IMR-90 (cell line): ENCODE data around the gene CITED4. TPM values are rescaled to one million over a fixed set of nuclear protein-coding genes. Genes with fewer than 3 reads are reported as not detected.
A peak's percentile ranks its signal among the peaks of the same experiment; 100 is the strongest.

ENCODE experiments used
- ATAC-seq: fragments of 200-7000 bp; cut with Tn5 transposase; 2 replicates; pipeline ENCODE4 v1.9.1; 2020; ENCODE audit warnings: low read depth, mild to moderate bottlenecking, moderate library complexity
- BruUV-seq: library from RNA; stranded (reverse); fragments of 400-500 nt; replicated peaks from 2 replicates; lab custom pipeline; 2021; lab: Mats Ljungman, UMichigan
- CTCF ChIA-PET: fragments of 300-600 bp; formaldehyde crosslinking; extraction: SDS; loops from one replicate; lab custom pipeline; 2021; ENCODE audit warnings: antibody characterized with exemption; lab: Yijun Ruan, JAX
- POLR2A ChIA-PET: fragments of 300-600 bp; sonication (Branson Sonifier 250); formaldehyde crosslinking; loops from one replicate; lab custom pipeline; 2022; ENCODE audit warnings: antibody characterized with exemption; ENCODE audit not compliant: unreplicated experiment; lab: Charles Lee
- DNase-seq: peaks from one replicate; pipeline ENCODE4 v3.0.0; 2013
- H2AFZ ChIP-seq: replicated peaks from 2 replicates; pipeline ENCODE3; 2013; ENCODE audit warnings: low read length, mild to moderate bottlenecking; ENCODE audit not compliant: poor library complexity
- H2AK5ac ChIP-seq: 2 replicates; pipeline ENCODE4 v1.6.1; 2013; ENCODE audit warnings: low read depth, low read length, inconsistent platforms
- H2AK9ac ChIP-seq: replicated peaks from 2 replicates; pipeline ENCODE3; 2013; ENCODE audit warnings: mild to moderate bottlenecking, low read depth, low read length, moderate library complexity; ENCODE audit not compliant: poor library complexity
- H2BK120ac ChIP-seq: 2 replicates; pipeline ENCODE4 v1.6.1; 2013; ENCODE audit warnings: low read depth, low read length, inconsistent platforms
- H2BK15ac ChIP-seq: 3 replicates; pipeline ENCODE4 v1.6.1; 2013; ENCODE audit warnings: low read depth, low read length, inconsistent platforms
- H2BK20ac ChIP-seq: 2 replicates; pipeline ENCODE4 v1.6.1; 2013; ENCODE audit warnings: low read depth, mild to moderate bottlenecking, inconsistent platforms, low read length, moderate library complexity
- H2BK5ac ChIP-seq: 2 replicates; pipeline ENCODE4 v1.6.1; 2013; ENCODE audit warnings: mild to moderate bottlenecking, low read depth, low read length, inconsistent platforms; ENCODE audit not compliant: poor library complexity, severe bottlenecking
- H3K14ac ChIP-seq: replicated peaks from 2 replicates; pipeline ENCODE4 v1.6.1; 2013; ENCODE audit warnings: low read depth, low read length, inconsistent platforms
- H3K18ac ChIP-seq: 2 replicates; pipeline ENCODE4 v1.6.1; 2013; ENCODE audit warnings: low read depth, low read length, control low read depth
- H3K23ac ChIP-seq: 2 replicates; pipeline ENCODE4 v1.6.1; 2013; ENCODE audit warnings: low read depth, low read length, inconsistent platforms
- H3K27ac ChIP-seq: 2 replicates; pipeline ENCODE4 v1.5.1; 2013; ENCODE audit warnings: mild to moderate bottlenecking, control low read depth, low read length; ENCODE audit not compliant: insufficient read depth
- H3K27me3 ChIP-seq: 2 replicates; pipeline ENCODE4 v1.6.1; 2013; ENCODE audit warnings: low read length; ENCODE audit not compliant: control insufficient read depth, insufficient read depth
- H3K36me3 ChIP-seq: 2 replicates; pipeline ENCODE4 v1.6.1; 2013; ENCODE audit warnings: low read length, mixed read lengths; ENCODE audit not compliant: control insufficient read depth, insufficient read depth
- H3K4ac ChIP-seq: 2 replicates; pipeline ENCODE4 v1.6.1; 2013; ENCODE audit warnings: low read depth, low read length, inconsistent platforms
- H3K4me1 ChIP-seq: 2 replicates; pipeline ENCODE4 v1.6.1; 2013; ENCODE audit warnings: low read length, mixed read lengths; ENCODE audit not compliant: control insufficient read depth, insufficient read depth
- H3K4me2 ChIP-seq: 2 replicates; pipeline ENCODE4 v1.6.1; 2013; ENCODE audit warnings: low read depth, mild to moderate bottlenecking, control low read depth, low read length, moderate library complexity
- H3K4me3 ChIP-seq: 2 replicates; pipeline ENCODE4 v1.5.1; 2013; ENCODE audit warnings: low read depth, mild to moderate bottlenecking, control low read depth, low read length, moderate library complexity; ENCODE audit not compliant: insufficient read depth
- H3K56ac ChIP-seq: 2 replicates; pipeline ENCODE4 v1.6.1; 2013; ENCODE audit warnings: low read length, inconsistent platforms; ENCODE audit not compliant: insufficient read depth; ENCODE audit errors: extremely low read depth
- H3K79me1 ChIP-seq, 2 experiments: 2 replicates each; pipeline ENCODE4 v1.6.1; 2013; ENCODE audit warnings: low read length in 2 of 2, inconsistent platforms in 1 of 2, low read depth in 1 of 2
- H3K9ac ChIP-seq: 2 replicates; pipeline ENCODE4 v1.6.1; 2013; ENCODE audit warnings: low read depth, low read length, control low read depth
- H3K9me1 ChIP-seq: 2 replicates; pipeline ENCODE4 v1.6.1; 2013; ENCODE audit warnings: low read length, inconsistent platforms; ENCODE audit not compliant: insufficient read depth
- H3K9me3 ChIP-seq: 2 replicates; pipeline ENCODE4 v1.6.1; 2013; ENCODE audit warnings: low read length; ENCODE audit not compliant: control insufficient read depth, insufficient read depth
- H4K20me1 ChIP-seq: 2 replicates; pipeline ENCODE4 v1.6.1; 2013; ENCODE audit warnings: low read length, inconsistent platforms; ENCODE audit not compliant: insufficient read depth
- H4K5ac ChIP-seq: 2 replicates; pipeline ENCODE4 v1.6.1; 2013; ENCODE audit warnings: mild to moderate bottlenecking, low read depth, low read length, control low read depth
- H4K8ac ChIP-seq, 2 experiments: 2 replicates each; pipeline ENCODE4 v1.6.1; 2013; ENCODE audit warnings: low read depth in 2 of 2, low read length in 2 of 2, control low read depth in 1 of 2, inconsistent platforms in 1 of 2
- H4K91ac ChIP-seq: 2 replicates; pipeline ENCODE4 v1.6.1; 2013; ENCODE audit warnings: low read depth, low read length, inconsistent platforms; ENCODE audit not compliant: insufficient read depth
- BHLHE40 ChIP-seq: fragments of 150-350 bp; IDR thresholded peaks from 2 replicates; pipeline ENCODE4 v1.6.1; 2016; ENCODE audit warnings: mild to moderate bottlenecking, low read depth, low read length
- CEBPB ChIP-seq: IDR thresholded peaks from 2 replicates; pipeline ENCODE4 v1.6.1; 2012; ENCODE audit warnings: low read depth, low read length, improper control_type of control experiment
- FOS ChIP-seq: fragments of 150-350 bp; IDR thresholded peaks from 2 replicates; pipeline ENCODE4 v1.6.1; 2016; ENCODE audit warnings: low read depth, low read length
- MAZ ChIP-seq: IDR thresholded peaks from 2 replicates; pipeline ENCODE4 v1.6.1; 2012; ENCODE audit warnings: low read depth, mild to moderate bottlenecking, low read length, improper control_type of control experiment, moderate library complexity, borderline replicate concordance
- MXI1 ChIP-seq: IDR thresholded peaks from 2 replicates; pipeline ENCODE4 v1.6.1; 2012; ENCODE audit warnings: low read depth, mild to moderate bottlenecking, low read length, moderate library complexity, borderline replicate concordance
- NFE2L2 ChIP-seq: fragments of 150-350 bp; IDR thresholded peaks from 2 replicates; pipeline ENCODE4 v1.6.1; 2016; ENCODE audit warnings: low read depth, mild to moderate bottlenecking, low read length
- POLR2A ChIP-seq: IDR thresholded peaks from 2 replicates; pipeline ENCODE4 v1.6.1; 2012; ENCODE audit warnings: mild to moderate bottlenecking, low read depth, low read length
- RAD21 ChIP-seq: IDR thresholded peaks from 2 replicates; pipeline ENCODE4 v1.6.1; 2012; ENCODE audit warnings: low read length, improper control_type of control experiment
- RCOR1 ChIP-seq: IDR thresholded peaks from 2 replicates; pipeline ENCODE4 v1.6.1; 2012; ENCODE audit warnings: mild to moderate bottlenecking, low read length, improper control_type of control experiment; ENCODE audit not compliant: insufficient replicate concordance
- RFX5 ChIP-seq: IDR thresholded peaks from 2 replicates; pipeline ENCODE4 v1.8.0; 2012; ENCODE audit warnings: low read depth, mild to moderate bottlenecking, low read length, moderate library complexity
- WGBS, 2 experiments: methylation state at CpG; one replicate each; pipeline versions ENCODE4 v1.1.5 to v1.1.7; 2013; ENCODE audit warnings: missing lambda C conversion rate in 2 of 2; ENCODE audit not compliant: insufficient read length in 1 of 2; ENCODE audit errors: extremely low coverage in 2 of 2; 5-methylcytosine and 5-hydroxymethylcytosine counted together
- dilution Hi-C: fragments of 300-500 bp; cut with HindIII; formaldehyde crosslinking; loops from one replicate; pipeline ENCODE4 v1.14.3; 2018; ENCODE audit warnings: low sequenced_read_pairs; ENCODE audit not compliant: unreplicated experiment
- in situ Hi-C: fragments of 300-500 bp; cut with MboI; formaldehyde crosslinking; loops from 3 replicates; pipeline ENCODE4 v1.14.3; 2019; ENCODE audit warnings: low sequenced_read_pairs, inconsistent platforms, mixed read lengths
- intact Hi-C: fragments of 100-400 bp; cut with micrococcal nuclease; formaldehyde crosslinking; loops from 2 replicates; pipeline ENCODE4 v1.10.0; 2022
- polyA plus RNA-seq, 3 experiments: library from polyadenylated mRNA; depleted of rRNA; stranded (reverse); fragments of >200 nt; gene quantifications; 2 replicates each; pipeline ENCODE4 v1.2.3, GENCODE V29; 2012; ENCODE audit warnings: low replicate concordance in 1 of 3
- total RNA-seq: library from RNA; depleted of rRNA; stranded (reverse); fragments of >200 nt; gene quantifications from 2 replicates; pipeline ENCODE4 v1.2.3, GENCODE V29; 2012
- TF ChIP-seq, protein P1 (sequence below): fragments of 150-350 bp; IDR thresholded peaks from 2 replicates; pipeline ENCODE4 v1.6.1; 2017; ENCODE audit warnings: mild to moderate bottlenecking, antibody characterized with exemption, low read length, low read depth
- TF ChIP-seq, protein P2 (sequence below): fragments of 150-350 bp; IDR thresholded peaks from 2 replicates; pipeline ENCODE4 v1.6.1; 2016; ENCODE audit warnings: low read depth, mild to moderate bottlenecking, low read length, moderate library complexity, borderline replicate concordance

CITED4 gene
- total and polyA plus RNA-seq, 2 of the 4 experiments (the other 2 are of a cell fraction) = under 0.01 to 1.6 TPM

DNA sequence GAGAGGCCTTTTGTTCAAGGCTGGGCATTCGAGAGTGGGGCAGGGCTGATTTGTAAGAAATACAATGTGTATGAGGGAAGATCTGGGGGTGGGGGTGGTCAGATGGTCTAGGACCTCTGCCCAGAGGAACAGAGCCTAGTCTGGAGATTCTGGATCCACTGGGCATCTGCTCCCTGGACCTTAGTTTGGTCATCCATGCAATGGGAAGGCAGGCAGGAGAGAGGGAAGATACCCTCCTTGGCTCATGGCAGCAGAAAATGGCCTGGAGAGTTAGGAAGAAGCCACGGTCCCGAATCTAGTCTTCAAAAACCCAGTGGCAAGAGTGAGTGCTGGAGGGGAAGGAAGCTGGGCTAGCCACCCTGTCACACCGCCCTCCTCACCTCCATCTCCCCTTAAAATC, 38.8 kb downstream of the CITED4 start:
- H2BK15ac ChIP-seq = no peak overlapping the region; the same call in 2 of the 3 replicates
- no peak overlapping the region for H4K5ac ChIP-seq
- H3K9me3 ChIP-seq = no peaks in the 10 kb centered on the region
- no CpG with 5 or more reads among the region's 4 CpGs for WGBS, 2 experiments
- peaks cover 16% of the 10 kb centered on the region for H3K27me3 ChIP-seq
- no peak overlapping the region for H2AK9ac ChIP-seq
- POLR2A ChIA-PET = no interaction called here
- peaks cover 14% of the 10 kb centered on the region for H3K4me1 ChIP-seq
- H4K91ac ChIP-seq = 0 out of 2 replicates have a peak overlapping the region, but pooled peaks have one; percentile 41
- no peak overlapping the region for H3K18ac ChIP-seq
- no peak overlapping the region for H3K9ac ChIP-seq
- H3K56ac ChIP-seq = no peak overlapping the region
- no peak overlapping the region for H2BK120ac ChIP-seq
- no TSS peak for BruUV-seq
- H4K8ac ChIP-seq = 0 out of 4 replicates have a peak overlapping the region, but pooled peaks of 1 of the 2 experiments have one; percentile 28
- DNase-seq (no peak), ATAC-seq (no peak)
- H3K9me1 ChIP-seq = peaks cover 16% of the 10 kb centered on the region
- H3K4me2 ChIP-seq = no peak overlapping the region
- intact Hi-C loops = no loop called here
- no peaks in the 10 kb centered on the region for H4K20me1 ChIP-seq
- peak overlapping the region; percentile 54; the same call in 1 of the 2 replicates for H2AK5ac ChIP-seq
- in situ Hi-C loops = no loop called here
- H3K14ac ChIP-seq = 0 out of 2 replicates have a peak overlapping the region, but pooled peaks have one; percentile 54
- no peak overlapping the region for H3K4me3 ChIP-seq
- no peak overlapping the region for H2BK5ac ChIP-seq
- H3K27ac ChIP-seq = no peak overlapping the region
- no peak overlapping the region for H2BK20ac ChIP-seq
- H3K23ac ChIP-seq = no peak overlapping the region
- no peaks in the 10 kb centered on the region for H3K36me3 ChIP-seq
- no peaks in the 10 kb centered on the region for H3K79me1 ChIP-seq
- peak overlapping the region; percentile 54 for H2AFZ ChIP-seq
- peak overlapping the region; percentile 46; the same call in 1 of the 2 replicates for H3K4ac ChIP-seq
- TF ChIP-seq NFE2L2 (no peak), MAZ (no peak), RFX5 (no peak), MXI1 (no peak), BHLHE40 (no peak), RAD21 (no peak), POLR2A (no peak), RCOR1 (no peak), CEBPB (no peak), FOS (no peak)
- TF ChIP-seq, protein P1, sequence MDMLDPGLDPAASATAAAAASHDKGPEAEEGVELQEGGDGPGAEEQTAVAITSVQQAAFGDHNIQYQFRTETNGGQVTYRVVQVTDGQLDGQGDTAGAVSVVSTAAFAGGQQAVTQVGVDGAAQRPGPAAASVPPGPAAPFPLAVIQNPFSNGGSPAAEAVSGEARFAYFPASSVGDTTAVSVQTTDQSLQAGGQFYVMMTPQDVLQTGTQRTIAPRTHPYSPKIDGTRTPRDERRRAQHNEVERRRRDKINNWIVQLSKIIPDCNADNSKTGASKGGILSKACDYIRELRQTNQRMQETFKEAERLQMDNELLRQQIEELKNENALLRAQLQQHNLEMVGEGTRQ = no peak
- TF ChIP-seq, protein P2, sequence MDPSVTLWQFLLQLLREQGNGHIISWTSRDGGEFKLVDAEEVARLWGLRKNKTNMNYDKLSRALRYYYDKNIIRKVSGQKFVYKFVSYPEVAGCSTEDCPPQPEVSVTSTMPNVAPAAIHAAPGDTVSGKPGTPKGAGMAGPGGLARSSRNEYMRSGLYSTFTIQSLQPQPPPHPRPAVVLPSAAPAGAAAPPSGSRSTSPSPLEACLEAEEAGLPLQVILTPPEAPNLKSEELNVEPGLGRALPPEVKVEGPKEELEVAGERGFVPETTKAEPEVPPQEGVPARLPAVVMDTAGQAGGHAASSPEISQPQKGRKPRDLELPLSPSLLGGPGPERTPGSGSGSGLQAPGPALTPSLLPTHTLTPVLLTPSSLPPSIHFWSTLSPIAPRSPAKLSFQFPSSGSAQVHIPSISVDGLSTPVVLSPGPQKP = no peak
- CTCF ChIA-PET = no interaction called here
- dilution Hi-C loops = no loop called here
